H9 (cell line): ENCODE data around the gene RAB3IL1. TPM values are rescaled to one million over a fixed set of nuclear protein-coding genes. Genes with fewer than 3 reads are reported as not detected.

ENCODE experiments used
- DNase-seq: peaks from one replicate; pipeline ENCODE4 v3.0.0-alpha.2; 2017
- H2AFZ ChIP-seq: one replicate; pipeline ENCODE4 v1.6.1; 2013; ENCODE audit warnings: mild to moderate bottlenecking, low read length, control low read depth, moderate library complexity
- H2AK5ac ChIP-seq: 2 replicates; pipeline ENCODE4 v1.6.1; 2013; ENCODE audit warnings: low read length, control low read depth, mixed read lengths; ENCODE audit not compliant: insufficient read length
- H2BK120ac ChIP-seq: one replicate; pipeline ENCODE4 v1.6.1; 2013; ENCODE audit warnings: low read depth, mild to moderate bottlenecking, low read length, control low read depth, inconsistent platforms; ENCODE audit not compliant: poor library complexity, severe bottlenecking
- H2BK12ac ChIP-seq: 2 replicates; pipeline ENCODE4 v1.6.1; 2013; ENCODE audit warnings: low read length, control low read depth, mixed read lengths, low read depth; ENCODE audit not compliant: insufficient read length
- H2BK15ac ChIP-seq: 2 replicates; pipeline ENCODE4 v1.6.1; 2013; ENCODE audit warnings: low read depth, low read length, control low read depth
- H2BK20ac ChIP-seq: one replicate; pipeline ENCODE4 v1.6.1; 2013; ENCODE audit warnings: low read depth, mild to moderate bottlenecking, low read length, control low read depth, inconsistent platforms; ENCODE audit not compliant: poor library complexity, severe bottlenecking
- H2BK5ac ChIP-seq: 2 replicates; pipeline ENCODE4 v1.6.1; 2013; ENCODE audit warnings: low read length, control low read depth, mixed read lengths; ENCODE audit not compliant: insufficient read length
- H3K14ac ChIP-seq: 2 replicates; pipeline ENCODE4 v1.6.1; 2013; ENCODE audit warnings: low read length, control low read depth; ENCODE audit not compliant: insufficient read depth
- H3K18ac ChIP-seq: 2 replicates; pipeline ENCODE4 v1.6.1; 2013; ENCODE audit warnings: low read depth, mild to moderate bottlenecking, mixed read lengths, low read length, control low read depth; ENCODE audit not compliant: insufficient read length
- H3K23ac ChIP-seq: 2 replicates; pipeline ENCODE4 v1.6.1; 2013; ENCODE audit warnings: low read length, control low read depth, mixed read lengths, low read depth; ENCODE audit not compliant: insufficient read length
- H3K23me2 ChIP-seq: 2 replicates; pipeline ENCODE4 v1.6.1; 2013; ENCODE audit warnings: low read depth, mild to moderate bottlenecking, mixed read lengths, low read length, control low read depth; ENCODE audit not compliant: insufficient read length, poor library complexity, severe bottlenecking
- H3K27ac ChIP-seq: 2 replicates; pipeline ENCODE4 v1.5.1; 2013; ENCODE audit warnings: low read length, control low read depth, mixed read lengths, low read depth; ENCODE audit not compliant: insufficient read length
- H3K27me3 ChIP-seq: 2 replicates; pipeline ENCODE4 v1.6.1; 2013; ENCODE audit warnings: low read length, control low read depth, inconsistent platforms; ENCODE audit not compliant: insufficient read depth
- H3K4ac ChIP-seq: 2 replicates; pipeline ENCODE4 v1.6.1; 2013; ENCODE audit warnings: low read depth, mild to moderate bottlenecking, control low read depth, inconsistent platforms, low read length, moderate library complexity
- H3K4me1 ChIP-seq: 2 replicates; pipeline ENCODE4 v1.6.1; 2013; ENCODE audit warnings: low read length, control low read depth, inconsistent platforms; ENCODE audit not compliant: insufficient read depth
- H3K4me2 ChIP-seq: 2 replicates; pipeline ENCODE4 v1.6.1; 2013; ENCODE audit warnings: low read length, control low read depth, mixed read lengths; ENCODE audit not compliant: insufficient read length, insufficient read depth
- H3K56ac ChIP-seq: 2 replicates; pipeline ENCODE4 v1.6.1; 2013; ENCODE audit warnings: low read depth, mild to moderate bottlenecking, mixed read lengths, low read length, control low read depth; ENCODE audit not compliant: insufficient read length
- H3K79me1 ChIP-seq: 2 replicates; pipeline ENCODE4 v1.6.1; 2013; ENCODE audit warnings: low read depth, mild to moderate bottlenecking, moderate library complexity, low read length, control low read depth, inconsistent platforms; ENCODE audit not compliant: insufficient read depth, poor library complexity, severe bottlenecking
- H3K79me2 ChIP-seq: 2 replicates; pipeline ENCODE4 v1.6.1; 2013; ENCODE audit warnings: low read length, control low read depth, inconsistent platforms; ENCODE audit not compliant: insufficient read depth
- H3K9ac ChIP-seq: 2 replicates; pipeline ENCODE4 v1.6.1; 2013; ENCODE audit warnings: low read length, control low read depth, mixed read lengths; ENCODE audit not compliant: insufficient read length; ENCODE audit errors: extremely low read depth
- H3K9me3 ChIP-seq: one replicate; pipeline ENCODE4 v1.6.1; 2013; ENCODE audit warnings: low read depth, low read length, inconsistent platforms; ENCODE audit not compliant: control insufficient read depth
- H3T11ph ChIP-seq: one replicate; pipeline ENCODE4 v1.6.1; 2013; ENCODE audit warnings: mild to moderate bottlenecking, low read length, control low read depth, inconsistent platforms
- H4K20me1 ChIP-seq: one replicate; pipeline ENCODE4 v1.6.1; 2013; ENCODE audit not compliant: control insufficient read depth, insufficient read length, insufficient read depth
- H4K5ac ChIP-seq: 2 replicates; pipeline ENCODE4 v1.6.1; 2013; ENCODE audit warnings: low read depth, mild to moderate bottlenecking, mixed read lengths, low read length, control low read depth; ENCODE audit not compliant: insufficient read length
- H4K8ac ChIP-seq: replicated peaks from 2 replicates; pipeline ENCODE4 v1.6.1; 2013; ENCODE audit warnings: low read length, control low read depth, mixed read lengths, low read depth; ENCODE audit not compliant: insufficient read length
- H4K91ac ChIP-seq: 2 replicates; pipeline ENCODE4 v1.6.1; 2013; ENCODE audit warnings: low read depth, mild to moderate bottlenecking, moderate library complexity, mixed read lengths, low read length, control low read depth; ENCODE audit not compliant: insufficient read length
- H3K27ac Mint-ChIP-seq, 3 experiments: 2 replicates in 2 of 3; 3 replicates in 1 of 3; pipeline ENCODE4 v1.8.0; 2020 to 2021; ENCODE audit warnings: mixed read lengths in 3 of 3, mild to moderate bottlenecking in 1 of 3, moderate library complexity in 1 of 3
- H3K27me3 Mint-ChIP-seq: 2 replicates; pipeline ENCODE4 v1.8.0; 2021; ENCODE audit warnings: low read depth, mild to moderate bottlenecking, moderate library complexity, mixed read lengths
- H3K36me3 Mint-ChIP-seq, 3 experiments: 2 replicates in 2 of 3; 3 replicates in 1 of 3; pipeline ENCODE4 v1.8.0; 2020 to 2021; ENCODE audit warnings: low read depth in 3 of 3, mixed read lengths in 3 of 3; ENCODE audit not compliant: insufficient read depth in 1 of 3
- H3K4me1 Mint-ChIP-seq, 2 experiments: 2 replicates each; pipeline ENCODE4 v1.8.0; 2020; ENCODE audit warnings: mixed read lengths in 2 of 2
- H3K4me3 Mint-ChIP-seq, 2 experiments: 2 replicates in 1 of 2; 3 replicates in 1 of 2; pipeline ENCODE4 v1.8.0; 2020 to 2021; ENCODE audit warnings: mild to moderate bottlenecking in 2 of 2, mixed read lengths in 2 of 2, moderate library complexity in 1 of 2
- H3K9me3 Mint-ChIP-seq, 2 experiments: 2 replicates in 1 of 2; 3 replicates in 1 of 2; pipeline ENCODE4 v1.8.0; 2020; ENCODE audit warnings: mild to moderate bottlenecking in 2 of 2, mixed read lengths in 2 of 2, moderate library complexity in 1 of 2
- CTCF ChIP-seq: fragments of 200-600 bp; sonication (generic); conservative IDR thresholded peaks from 3 replicates; pipeline ENCODE4 v1.8.0; 2021; ENCODE audit warnings: antibody characterized with exemption, mild to moderate bottlenecking
- WGBS: extraction: QIAGEN DNeasy Blood & Tissue Kit; methylation state at CpG from one replicate; pipeline ENCODE4 v1.1.7; 2013; ENCODE audit warnings: missing lambda C conversion rate, low lambda C conversion rate, mixed read lengths; ENCODE audit not compliant: insufficient read length; ENCODE audit errors: extremely low coverage; 5-methylcytosine and 5-hydroxymethylcytosine counted together
- total RNA-seq: library from RNA; stranded (reverse); gene quantifications from 2 replicates; pipeline ENCODE4 v1.2.1, GENCODE V29; 2021

Gene RAB3IL1
- total RNA-seq, 1 experiment from 2014 or later: 2.4 TPM

- Histone ChIP-seq H2BK20ac (no peak overlapping the region), H3K23me2 (no peaks in the 10 kb centered on the region), H2BK15ac (no peak overlapping the region), H3K79me2 (no peaks in the 10 kb centered on the region), H3K4me1 (no peaks in the 10 kb centered on the region), H3K56ac (no peak overlapping the region), H2AFZ (no peak overlapping the region), H4K5ac (no peak overlapping the region), H4K20me1 (no peaks in the 10 kb centered on the region), H4K91ac (no peak overlapping the region), H3K27ac (no peak overlapping the region), H3K27me3 (no peaks in the 10 kb centered on the region), H3K4me2 (no peak overlapping the region), H3K9me3 (no peaks in the 10 kb centered on the region), H3T11ph (no peak overlapping the region), H2BK12ac (no peak overlapping the region), H4K8ac (no peak overlapping the region), H3K4ac (no peak overlapping the region), H3K18ac (no peak overlapping the region), H3K79me1 (no peaks in the 10 kb centered on the region), H2AK5ac (no peak overlapping the region), H3K9ac (no peak overlapping the region), H3K23ac (no peak overlapping the region), H2BK5ac (no peak overlapping the region), H3K14ac (no peak overlapping the region), H2BK120ac (no peak overlapping the region)
- Mint-ChIP-seq H3K4me3 (no peak overlapping the region), H3K9me3 (no peaks in the 10 kb centered on the region), H3K4me1 (peaks cover 0 to 33% of the 10 kb centered on the region in 2 experiments; a peak in 3 of 4 replicates), H3K27ac (peak overlapping the region in 1 of 3 experiments; percentile 18; a peak in 2 of 7 replicates), H3K36me3 (no peaks in the 10 kb centered on the region), H3K27me3 (peaks cover 7% of the 10 kb centered on the region)
- peak; percentile 95 for DNase-seq
- WGBS: no CpG with 5 or more reads among the region's 27 CpGs
- TF ChIP-seq CTCF: peak; percentile 100
Measured at GRCh38 chr11:61899146-61899841, 18.1 kb downstream of the RAB3IL1 start.
